ENCODE data around the gene NUFIP1.
A peak's percentile ranks its signal among the peaks of the same experiment; 100 is the strongest.
"Not testable (repeated sequence)": the region's sequence is repeated elsewhere in the genome, so short reads cannot be mapped to it uniquely, and the experiment has no call there.

NUFIP1 gene

GRCh38 chr13:44969551-44970484 is 19.5 kb downstream of the NUFIP1 start:
- DNase-seq (ENCODE audit: low read depth in 2 of 2), result peak in 1 of 2 experiments; percentile 33

DNA sequence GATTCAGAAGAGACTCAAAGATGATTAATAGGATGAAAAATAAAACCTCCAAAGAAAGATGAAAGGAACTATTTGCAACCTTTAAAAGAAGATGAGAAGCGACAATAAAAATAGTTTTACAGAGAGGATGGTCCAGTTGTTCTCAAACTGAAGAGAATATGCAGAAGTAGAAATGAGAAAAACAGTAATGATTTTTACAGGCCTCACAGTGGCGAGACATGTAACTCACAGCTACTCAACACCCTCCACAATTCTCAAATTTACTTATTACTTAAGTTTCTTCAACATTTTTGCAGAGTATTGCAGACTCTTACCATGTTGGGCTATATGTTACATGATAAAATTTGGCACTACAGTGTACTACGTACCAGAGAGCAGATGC is 20.8 kb downstream of the NUFIP1 start:
- DNase-seq (ENCODE audit: low read depth in 2 of 2), result no peak

- no peak for DNase-seq (ENCODE audit: low read depth in 2 of 2)
These were observed 21.4 kb downstream of the NUFIP1 start for GRCh38 chr13:44967704-44968433.

- no peak for DNase-seq (ENCODE audit: low read depth in 2 of 2)
These were observed 27.3 kb downstream of the NUFIP1 start for GRCh38 chr13:44961997-44962396.

GRCh38 chr13:44955406-44955805 is 33.9 kb downstream of the NUFIP1 start:
- DNase-seq (ENCODE audit: low read depth in 2 of 2), result no peak

DNA sequence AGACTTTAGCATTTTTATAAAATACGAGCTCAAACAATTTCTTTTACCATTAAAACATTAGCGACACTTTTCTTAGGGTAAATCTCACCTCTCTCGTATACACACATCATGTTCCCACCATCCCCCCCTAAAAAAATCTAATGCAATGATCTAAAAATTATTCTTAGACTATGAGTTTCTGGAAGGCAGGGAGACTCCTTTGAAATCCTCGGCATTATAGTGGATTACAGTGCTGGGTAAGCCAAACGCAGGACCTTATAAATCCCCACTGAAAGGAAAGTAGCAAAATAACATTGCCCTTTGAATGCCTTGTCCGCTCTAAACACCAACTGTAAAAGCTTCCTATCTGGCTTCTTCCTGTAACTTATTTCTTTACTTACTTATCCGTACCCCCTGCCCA is 35.0 kb downstream of the NUFIP1 start:
- no peak for DNase-seq (ENCODE audit: low read depth in 2 of 2)

- no peak for DNase-seq (ENCODE audit: low read depth in 2 of 2)
These were observed 36.6 kb downstream of the NUFIP1 start for GRCh38 chr13:44952671-44953070.

DNA sequence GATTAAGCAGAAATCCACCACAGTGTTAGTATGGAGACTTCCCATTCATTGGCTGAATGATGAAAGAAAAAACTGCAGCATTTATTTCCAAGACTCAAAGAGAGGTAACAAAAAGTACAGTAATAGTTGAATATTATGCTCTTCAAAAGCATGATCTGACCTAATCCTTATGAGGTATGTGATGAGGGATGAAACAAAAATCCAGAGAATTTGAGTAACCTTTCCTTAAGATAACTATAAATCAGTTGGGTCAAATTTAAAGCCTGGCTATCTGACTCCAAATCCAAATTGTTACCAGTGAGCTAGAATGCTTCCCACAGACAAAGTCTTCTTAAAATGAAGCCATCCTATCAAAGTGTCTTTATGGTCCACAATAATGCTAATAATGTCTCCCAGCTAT is 38.1 kb downstream of the NUFIP1 start:
- no peak for DNase-seq (ENCODE audit: low read depth in 2 of 2)

- DNase-seq (ENCODE audit: low read depth in 2 of 2), result not testable (repeated sequence)
These were observed 45.9 kb downstream of the NUFIP1 start for GRCh38 chr13:44943411-44943810.

- no peak for DNase-seq (ENCODE audit: low read depth in 2 of 2)
These were observed 50.4 kb downstream of the NUFIP1 start for GRCh38 chr13:44938854-44939253.

DNA sequence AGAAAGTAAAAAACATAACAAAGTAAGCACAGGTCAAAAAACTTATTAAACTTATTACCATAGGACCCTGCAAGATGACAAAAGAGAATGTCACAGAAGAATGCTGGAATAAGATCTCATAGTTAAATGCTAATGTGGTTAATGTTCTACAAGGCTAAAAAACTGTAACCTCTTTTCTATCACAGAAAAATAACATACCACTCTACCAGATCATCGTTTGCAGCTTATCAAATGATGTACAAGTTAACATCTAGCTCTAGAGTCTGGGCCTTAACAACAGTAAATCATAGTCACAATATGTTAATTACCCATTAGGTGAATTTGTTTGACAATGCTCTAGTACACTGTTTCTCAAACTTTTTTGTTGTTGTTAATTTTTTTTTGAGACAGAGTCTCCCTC is 53.0 kb downstream of the NUFIP1 start:
- DNase-seq (ENCODE audit: low read depth in 2 of 2), result no peak

GRCh38 chr13:44934724-44935123 is 54.5 kb downstream of the NUFIP1 start:
- peak in 1 of 2 experiments; percentile 18 for DNase-seq (ENCODE audit: low read depth in 2 of 2)

DNA sequence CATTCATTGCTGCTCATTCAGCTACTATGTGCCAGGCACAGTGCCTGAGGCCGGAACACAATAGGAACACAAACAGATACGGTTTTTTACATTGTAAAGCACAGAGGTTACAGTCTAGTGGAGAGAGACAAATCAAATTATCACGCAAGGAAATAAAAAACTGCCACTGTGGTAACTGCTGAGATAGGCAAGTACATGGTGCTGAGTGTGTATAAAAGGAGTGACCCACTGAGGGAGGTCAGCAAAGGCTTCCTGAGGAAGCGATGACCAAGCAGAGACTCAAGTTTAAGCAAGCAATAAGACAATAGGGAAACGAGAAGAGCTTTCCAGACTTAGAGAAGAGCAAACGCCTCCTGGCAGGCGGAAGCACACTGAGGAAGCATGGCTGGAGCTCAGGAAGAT is 56.4 kb downstream of the NUFIP1 start:
- DNase-seq (ENCODE audit: low read depth in 2 of 2), result no peak

DNA sequence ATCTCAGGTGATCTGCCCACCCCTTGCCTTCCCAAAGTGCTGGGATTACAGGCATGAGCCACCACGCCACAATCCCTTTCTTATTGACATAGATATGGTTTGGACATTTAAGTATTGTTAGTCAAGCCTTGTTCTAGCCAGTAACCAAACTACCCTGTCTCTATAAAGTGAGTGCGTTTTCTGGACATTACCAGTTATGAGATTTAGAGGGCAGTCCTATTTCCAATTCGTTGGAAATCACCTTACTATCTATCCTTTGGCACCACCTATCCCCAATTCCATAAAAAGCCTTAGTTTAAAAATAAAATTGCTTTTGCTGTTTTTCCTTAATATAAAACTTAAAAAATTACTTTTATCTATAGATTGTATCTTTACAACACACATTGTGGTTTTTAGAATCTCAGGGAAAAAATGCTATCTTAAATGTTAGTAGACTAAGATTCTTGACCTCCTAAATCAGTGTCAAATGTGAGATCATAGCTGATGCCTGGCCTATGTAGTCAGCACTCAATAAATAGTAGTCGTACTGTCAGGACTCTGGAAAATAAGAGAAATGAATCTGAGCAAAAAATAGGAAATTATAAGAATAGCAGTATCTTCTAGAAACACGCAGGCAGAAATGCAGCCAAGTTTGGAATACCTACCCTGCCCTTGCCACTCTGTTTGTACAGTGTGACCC is 57.0 kb downstream of the NUFIP1 start:
- DNase-seq (ENCODE audit: low read depth in 2 of 2), result peak in 1 of 2 experiments; percentile 23

- DNase-seq (ENCODE audit: low read depth in 2 of 2), result no peak
These were observed 58.2 kb downstream of the NUFIP1 start for GRCh38 chr13:44930963-44931623.

GRCh38 chr13:44930280-44930679 is 59.0 kb downstream of the NUFIP1 start:
- DNase-seq (ENCODE audit: low read depth in 2 of 2), result no peak

DNA sequence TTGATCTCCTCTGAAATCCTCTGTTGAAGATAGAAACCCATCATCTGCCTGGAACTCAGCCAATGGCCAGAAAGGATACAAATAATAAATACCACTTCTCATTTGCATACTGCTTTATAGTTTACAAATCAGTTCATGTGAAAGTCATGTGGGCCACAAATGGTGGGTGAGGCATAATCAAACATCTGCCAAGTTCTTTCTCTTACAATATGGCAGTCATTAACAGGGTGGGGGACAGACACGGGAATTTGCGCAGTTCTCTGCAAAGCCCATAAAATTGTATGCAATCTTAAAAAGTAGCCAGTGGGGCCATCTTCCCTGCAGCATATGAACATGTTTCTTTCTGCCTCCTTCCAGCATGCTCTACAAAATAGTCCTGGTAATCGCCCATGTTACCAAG is 59.6 kb downstream of the NUFIP1 start:
- DNase-seq (ENCODE audit: low read depth in 2 of 2), result no peak

GRCh38 chr13:44927968-44928367 is 61.3 kb downstream of the NUFIP1 start:
- DNase-seq (ENCODE audit: low read depth in 2 of 2), result no peak

GRCh38 chr13:44921931-44922758 is 67.1 kb downstream of the NUFIP1 start:
- DNase-seq (ENCODE audit: low read depth in 2 of 2), result peak; percentile 50

DNA sequence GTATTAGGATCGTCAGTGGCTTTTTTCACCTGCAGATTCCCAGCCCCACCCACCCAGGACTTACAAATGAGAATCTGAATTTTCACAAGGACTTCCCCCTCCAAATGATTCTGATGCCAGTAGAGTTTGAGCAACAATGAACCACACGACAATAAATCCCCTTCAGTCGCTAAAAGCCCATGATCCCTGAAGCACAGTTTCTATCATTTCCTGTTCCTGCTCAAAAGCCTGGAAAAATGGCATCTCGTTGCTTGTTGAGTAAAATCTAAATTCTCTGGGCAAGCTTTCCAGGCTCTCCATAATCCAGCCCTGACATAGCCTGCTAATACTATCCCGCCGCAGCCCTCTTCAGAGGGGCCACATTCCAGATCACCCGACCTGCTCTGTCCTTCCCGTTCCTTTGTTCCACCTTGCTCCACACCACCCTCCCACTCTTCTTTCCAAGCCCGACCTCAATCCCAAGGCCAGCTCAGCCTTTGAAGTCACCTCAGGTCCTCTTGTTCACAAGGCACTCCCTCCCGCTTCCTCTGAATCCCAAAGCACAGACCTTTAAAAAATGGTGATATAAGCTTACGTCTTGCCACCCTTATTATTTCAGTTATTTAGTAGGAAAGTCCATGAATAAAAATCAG is 67.9 kb downstream of the NUFIP1 start:
- DNase-seq (ENCODE audit: low read depth in 2 of 2), result no peak
